ENCODE results near the gene ZBTB18.

The ZBTB18 gene

DNA sequence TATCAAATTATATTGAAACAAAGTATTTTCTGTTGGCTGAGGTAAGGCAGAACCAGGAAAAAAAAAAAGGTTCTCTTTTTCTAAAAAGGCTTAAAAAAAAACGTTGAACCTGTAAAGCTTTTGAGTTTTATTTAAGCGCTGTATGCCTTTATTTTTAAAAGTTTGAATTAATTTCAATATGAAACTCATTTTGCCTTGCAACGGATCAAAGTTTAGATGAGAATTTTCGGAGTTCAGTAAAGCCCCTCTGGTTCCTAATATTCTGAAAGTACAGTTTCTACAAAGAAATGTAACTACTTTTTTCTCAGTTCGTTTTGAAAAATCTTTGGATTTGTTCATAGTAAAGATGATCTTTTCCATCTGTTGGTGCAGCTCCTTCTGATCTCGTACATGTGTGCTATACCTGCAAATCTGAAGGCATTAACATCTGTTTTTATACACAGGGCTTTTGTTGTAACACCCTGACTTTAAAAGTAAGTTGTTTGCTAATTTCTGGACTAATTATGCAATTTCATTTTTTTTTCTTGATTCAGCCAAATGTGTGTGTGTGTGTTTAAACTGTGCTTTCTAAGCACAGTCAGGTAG is 1.7 kb downstream of the ZBTB18 start:
- no peak for DNase-seq (ENCODE audit: low read depth)
- TF ChIP-seq, protein P1, sequence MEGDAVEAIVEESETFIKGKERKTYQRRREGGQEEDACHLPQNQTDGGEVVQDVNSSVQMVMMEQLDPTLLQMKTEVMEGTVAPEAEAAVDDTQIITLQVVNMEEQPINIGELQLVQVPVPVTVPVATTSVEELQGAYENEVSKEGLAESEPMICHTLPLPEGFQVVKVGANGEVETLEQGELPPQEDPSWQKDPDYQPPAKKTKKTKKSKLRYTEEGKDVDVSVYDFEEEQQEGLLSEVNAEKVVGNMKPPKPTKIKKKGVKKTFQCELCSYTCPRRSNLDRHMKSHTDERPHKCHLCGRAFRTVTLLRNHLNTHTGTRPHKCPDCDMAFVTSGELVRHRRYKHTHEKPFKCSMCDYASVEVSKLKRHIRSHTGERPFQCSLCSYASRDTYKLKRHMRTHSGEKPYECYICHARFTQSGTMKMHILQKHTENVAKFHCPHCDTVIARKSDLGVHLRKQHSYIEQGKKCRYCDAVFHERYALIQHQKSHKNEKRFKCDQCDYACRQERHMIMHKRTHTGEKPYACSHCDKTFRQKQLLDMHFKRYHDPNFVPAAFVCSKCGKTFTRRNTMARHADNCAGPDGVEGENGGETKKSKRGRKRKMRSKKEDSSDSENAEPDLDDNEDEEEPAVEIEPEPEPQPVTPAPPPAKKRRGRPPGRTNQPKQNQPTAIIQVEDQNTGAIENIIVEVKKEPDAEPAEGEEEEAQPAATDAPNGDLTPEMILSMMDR (IDR thresholded peaks at IDR 0.05; ENCODE audit: low read depth, low read length, missing control alignments): no peak
- no peak overlapping the region for H3K4me3 ChIP-seq (ENCODE audit: low read depth, low read length)

DNA sequence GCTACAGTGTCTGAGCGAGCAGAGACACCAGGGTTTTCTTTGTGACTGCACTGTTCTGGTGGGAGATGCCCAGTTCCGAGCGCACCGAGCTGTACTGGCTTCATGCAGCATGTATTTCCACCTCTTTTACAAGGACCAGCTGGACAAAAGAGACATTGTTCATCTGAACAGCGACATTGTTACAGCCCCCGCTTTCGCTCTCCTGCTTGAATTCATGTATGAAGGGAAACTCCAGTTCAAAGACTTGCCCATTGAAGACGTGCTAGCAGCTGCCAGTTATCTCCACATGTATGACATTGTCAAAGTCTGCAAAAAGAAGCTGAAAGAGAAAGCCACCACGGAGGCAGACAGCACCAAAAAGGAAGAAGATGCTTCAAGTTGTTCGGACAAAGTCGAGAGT is 2.7 kb downstream of the ZBTB18 start:
- TF ChIP-seq, protein P1 (IDR thresholded peaks at IDR 0.05; ENCODE audit: low read depth, low read length, missing control alignments): no peak
- H3K4me3 ChIP-seq (ENCODE audit: low read depth, low read length): no peak overlapping the region
- DNase-seq (ENCODE audit: low read depth): no peak

DNA sequence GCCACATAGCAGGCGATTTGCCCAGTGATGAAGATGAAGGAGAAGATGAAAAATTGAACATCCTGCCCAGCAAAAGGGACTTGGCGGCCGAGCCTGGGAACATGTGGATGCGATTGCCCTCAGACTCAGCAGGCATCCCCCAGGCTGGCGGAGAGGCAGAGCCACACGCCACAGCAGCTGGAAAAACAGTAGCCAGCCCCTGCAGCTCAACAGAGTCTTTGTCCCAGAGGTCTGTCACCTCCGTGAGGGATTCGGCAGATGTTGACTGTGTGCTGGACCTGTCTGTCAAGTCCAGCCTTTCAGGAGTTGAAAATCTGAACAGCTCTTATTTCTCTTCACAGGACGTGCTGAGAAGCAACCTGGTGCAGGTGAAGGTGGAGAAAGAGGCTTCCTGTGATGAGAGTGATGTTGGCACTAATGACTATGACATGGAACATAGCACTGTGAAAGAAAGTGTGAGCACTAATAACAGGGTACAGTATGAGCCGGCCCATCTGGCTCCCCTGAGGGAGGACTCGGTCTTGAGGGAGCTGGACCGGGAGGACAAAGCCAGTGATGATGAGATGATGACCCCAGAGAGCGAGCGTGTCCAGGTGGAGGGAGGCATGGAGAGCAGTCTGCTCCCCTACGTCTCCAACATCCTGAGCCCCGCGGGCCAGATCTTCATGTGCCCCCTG is 3.3 kb downstream of the ZBTB18 start:
- TF ChIP-seq, protein P1 (IDR thresholded peaks at IDR 0.05; ENCODE audit: low read depth, low read length, missing control alignments): no peak
- DNase-seq (ENCODE audit: low read depth): no peak
- H3K4me3 ChIP-seq (ENCODE audit: low read depth, low read length): no peak overlapping the region

DNA sequence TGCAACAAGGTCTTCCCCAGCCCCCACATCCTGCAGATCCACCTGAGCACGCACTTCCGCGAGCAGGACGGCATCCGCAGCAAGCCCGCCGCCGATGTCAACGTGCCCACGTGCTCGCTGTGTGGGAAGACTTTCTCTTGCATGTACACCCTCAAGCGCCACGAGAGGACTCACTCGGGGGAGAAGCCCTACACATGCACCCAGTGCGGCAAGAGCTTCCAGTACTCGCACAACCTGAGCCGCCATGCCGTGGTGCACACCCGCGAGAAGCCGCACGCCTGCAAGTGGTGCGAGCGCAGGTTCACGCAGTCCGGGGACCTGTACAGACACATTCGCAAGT is 3.8 kb downstream of the ZBTB18 start:
- H3K4me3 ChIP-seq (ENCODE audit: low read depth, low read length): no peak overlapping the region
- no peak for DNase-seq (ENCODE audit: low read depth)
- TF ChIP-seq, protein P1 (IDR thresholded peaks at IDR 0.05; ENCODE audit: low read depth, low read length, missing control alignments): no peak

DNA sequence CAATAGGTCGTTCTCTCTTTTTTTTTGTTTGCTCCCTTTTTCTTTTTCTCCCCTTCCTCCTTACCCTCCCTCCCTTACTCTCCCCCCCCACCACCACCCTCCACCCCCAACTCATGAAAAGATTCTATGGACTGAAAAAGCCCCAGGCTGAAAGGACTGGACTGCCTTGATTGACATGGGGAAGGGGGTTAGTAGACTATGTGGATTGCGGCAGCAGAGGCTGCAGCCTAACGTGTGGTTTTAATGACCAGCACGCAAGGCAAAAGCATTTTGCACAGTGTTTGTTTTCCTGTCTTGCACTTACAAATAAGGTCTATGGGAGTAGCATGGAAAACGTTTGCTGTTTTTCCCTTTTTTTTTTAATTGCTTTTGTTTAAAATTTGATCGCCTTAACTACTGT is 5.5 kb downstream of the ZBTB18 start:
- TF ChIP-seq, protein P1 (IDR thresholded peaks at IDR 0.05; ENCODE audit: low read depth, low read length, missing control alignments): no peak
- DNase-seq (ENCODE audit: low read depth): no peak

DNA sequence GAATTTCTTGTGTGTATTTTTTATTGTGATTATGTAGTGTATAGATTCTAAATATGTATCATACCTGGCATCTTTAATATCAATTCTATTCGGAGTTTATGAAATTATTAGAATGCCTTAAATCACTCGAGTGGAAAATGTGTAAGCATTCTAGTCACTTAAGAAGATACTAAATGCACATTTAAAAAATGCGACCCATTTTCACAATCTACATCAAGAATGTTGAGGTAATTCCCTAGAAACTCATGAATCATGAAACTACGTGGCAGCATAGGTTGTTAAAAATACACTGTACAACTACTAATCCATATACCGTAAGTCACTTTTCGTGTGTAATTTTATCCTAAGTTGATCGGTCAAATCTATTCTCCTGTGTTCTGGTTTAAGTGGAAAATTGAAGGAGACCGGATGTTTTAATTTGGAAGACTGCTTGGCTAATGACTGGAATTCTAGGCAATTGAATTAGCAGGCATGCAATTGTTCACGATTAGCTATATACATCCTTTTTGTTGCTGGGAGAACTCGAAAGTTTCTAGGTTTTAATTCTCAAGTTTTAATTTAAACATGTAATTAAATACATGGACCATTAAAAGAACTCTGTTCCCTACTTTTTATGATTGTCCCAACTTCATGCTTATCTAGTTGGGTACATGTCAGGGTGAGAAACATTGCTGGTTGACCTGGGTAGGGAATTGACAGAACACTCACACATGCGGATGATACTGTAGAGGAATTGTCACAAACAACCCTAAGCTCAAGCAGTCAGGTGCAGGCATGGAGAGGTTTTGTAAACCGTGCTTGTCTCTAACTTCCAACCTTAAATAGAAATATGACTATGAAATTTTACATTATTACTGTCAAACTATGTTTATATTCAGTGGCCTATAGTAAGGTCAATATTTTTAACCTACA is 6.6 kb downstream of the ZBTB18 start:
- no peak overlapping the region for H3K4me3 ChIP-seq (ENCODE audit: low read depth, low read length)
- TF ChIP-seq, protein P1 (IDR thresholded peaks at IDR 0.05; ENCODE audit: low read depth, low read length, missing control alignments): no peak
- no peak for DNase-seq (ENCODE audit: low read depth)

More for the DNA sequence above, 5.5 kb downstream of the ZBTB18 start:
- H3K4me3 ChIP-seq (ENCODE audit: low read depth, low read length): no peak overlapping the region
